Measurements from ENCODE around the gene ALPK1.
"Not testable (repeated sequence)": the region's sequence is repeated elsewhere in the genome, so short reads cannot be mapped to it uniquely, and the experiment has no call there.

The ALPK1 gene

GRCh38 chr4:112379306-112379705 lies 82.1 kb downstream of the ALPK1 start:
- DNase-seq, result no peak

- DNase-seq, result no peak
Observed at GRCh38 chr4:112381996-112382692, 85.0 kb downstream of the ALPK1 start.

GRCh38 chr4:112386071-112386470 lies 88.9 kb downstream of the ALPK1 start:
- DNase-seq, result no peak

GRCh38 chr4:112402098-112402497 lies 104.9 kb downstream of the ALPK1 start:
- no peak for DNase-seq

- DNase-seq, result peak; percentile 40
Observed at GRCh38 chr4:112403101-112403945, 106.2 kb downstream of the ALPK1 start.

- DNase-seq, result no peak
Observed at GRCh38 chr4:112410364-112410763, 113.2 kb downstream of the ALPK1 start.

GRCh38 chr4:112410804-112411203 lies 113.6 kb downstream of the ALPK1 start:
- DNase-seq, result no peak

- DNase-seq, result no peak
Observed at GRCh38 chr4:112411781-112412550, 114.8 kb downstream of the ALPK1 start.

- no peak for DNase-seq
Observed at GRCh38 chr4:112416464-112416863, 119.3 kb downstream of the ALPK1 start.

GRCh38 chr4:112418092-112418491 lies 120.9 kb downstream of the ALPK1 start:
- no peak for DNase-seq

GRCh38 chr4:112421911-112422310 lies 124.7 kb downstream of the ALPK1 start:
- DNase-seq, result no peak

- DNase-seq, result peak; percentile 5
Observed at GRCh38 chr4:112422644-112423043, 125.5 kb downstream of the ALPK1 start.

GRCh38 chr4:112423591-112423990 lies 126.4 kb downstream of the ALPK1 start:
- DNase-seq, result peak; percentile 17

GRCh38 chr4:112425823-112426222 lies 128.7 kb downstream of the ALPK1 start:
- DNase-seq, result no peak

- DNase-seq, result no peak
Observed at GRCh38 chr4:112426416-112426815, 129.2 kb downstream of the ALPK1 start.

- DNase-seq, result no peak
Observed at GRCh38 chr4:112431158-112431557, 134.0 kb downstream of the ALPK1 start.

GRCh38 chr4:112436987-112437386 lies 139.8 kb downstream of the ALPK1 start:
- DNase-seq, result no peak

GRCh38 chr4:112442226-112442625 lies 145.1 kb downstream of the ALPK1 start:
- not testable (repeated sequence) for DNase-seq

GRCh38 chr4:112448306-112449132 lies 151.3 kb downstream of the ALPK1 start:
- no peak for DNase-seq

GRCh38 chr4:112449708-112450107 lies 152.5 kb downstream of the ALPK1 start:
- DNase-seq, result no peak

- DNase-seq, result no peak
Observed at GRCh38 chr4:112451104-112451503, 153.9 kb downstream of the ALPK1 start.

- DNase-seq, result no peak
Observed at GRCh38 chr4:112451831-112452230, 154.7 kb downstream of the ALPK1 start.

GRCh38 chr4:112453321-112453720 lies 156.2 kb downstream of the ALPK1 start:
- no peak for DNase-seq

All from fibroblast of upper back skin (primary cell).